GM18873 (cell line): ENCODE data around the gene C18orf63.
"Not testable (repeated sequence)": the region's sequence is repeated elsewhere in the genome, so short reads cannot be mapped to it uniquely, and the experiment has no call there.

ENCODE experiments used
- ATAC-seq: cut with Tn5 transposase; IDR thresholded peaks from one replicate; pipeline ENCODE4 v1.9.1; 2021; ENCODE audit warnings: mild to moderate bottlenecking, moderate library complexity, moderate number of reproducible peaks; ENCODE audit not compliant: unreplicated experiment, low FRiP score

Gene C18orf63

GRCh38 chr18:74286106-74286855, 29.4 kb upstream of the C18orf63 start:
- no peak for ATAC-seq

- ATAC-seq, result no peak
Observed at GRCh38 chr18:74286856-74287255, 28.8 kb upstream of the C18orf63 start.

DNA sequence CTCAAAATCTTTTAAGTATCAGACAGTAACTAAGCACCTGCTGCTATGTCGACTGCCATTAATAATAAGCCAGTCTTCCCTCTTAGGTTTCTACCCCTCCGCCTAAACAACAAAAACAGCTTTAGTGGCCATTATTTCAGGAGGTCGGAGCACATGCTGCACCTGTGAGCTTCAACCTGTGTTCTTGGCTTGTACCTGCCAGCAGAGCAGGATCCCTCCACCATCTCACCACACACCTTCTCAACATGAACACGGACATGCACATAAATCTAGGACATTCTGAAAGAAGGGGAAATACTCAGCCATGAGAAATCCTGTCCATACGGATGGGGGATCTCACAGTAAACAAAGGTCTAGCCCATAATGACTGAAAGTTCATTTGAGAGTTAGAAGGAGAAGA, 27.6 kb upstream of the C18orf63 start:
- ATAC-seq, result no peak

- ATAC-seq, result no peak
Observed at GRCh38 chr18:74288730-74289129, 26.9 kb upstream of the C18orf63 start.

DNA sequence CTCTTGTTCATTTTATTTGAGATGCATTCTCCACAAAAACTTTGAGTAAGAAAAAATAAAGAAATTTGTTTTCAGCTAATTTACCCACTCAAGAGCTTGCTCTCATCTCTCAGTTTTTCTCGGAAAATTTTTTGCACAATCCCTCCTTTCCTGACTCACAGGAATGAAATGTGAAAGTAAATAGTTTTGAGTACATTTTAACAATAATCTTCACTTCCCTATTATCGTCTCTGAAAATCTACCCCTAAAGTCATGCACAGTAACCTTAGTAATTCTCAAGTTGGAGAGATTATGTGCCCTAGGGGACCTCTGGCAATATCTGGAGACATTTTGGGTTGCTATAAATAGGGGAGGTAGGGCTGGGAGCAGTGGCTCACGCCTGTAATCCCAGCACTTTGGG, 26.5 kb upstream of the C18orf63 start:
- ATAC-seq, result no peak

DNA sequence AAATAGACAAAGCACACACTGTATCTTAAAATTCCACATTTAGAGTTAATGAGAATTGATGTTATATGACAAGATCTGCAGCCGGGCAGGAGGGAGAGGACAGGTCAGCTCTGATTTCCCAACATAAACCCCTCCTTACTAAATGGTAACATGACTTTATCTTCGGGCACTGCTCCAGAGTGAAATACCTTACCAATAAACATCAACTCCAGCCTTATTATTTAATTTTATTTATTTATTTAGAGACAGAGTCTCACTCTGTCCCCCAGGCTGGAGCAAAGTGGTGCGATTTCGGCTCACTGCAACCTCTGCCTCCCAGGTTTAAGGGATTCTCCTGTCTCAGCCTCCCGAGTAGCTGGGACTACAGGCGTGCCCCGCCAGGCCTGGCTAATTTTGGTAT, 25.6 kb upstream of the C18orf63 start:
- ATAC-seq, result no peak

DNA sequence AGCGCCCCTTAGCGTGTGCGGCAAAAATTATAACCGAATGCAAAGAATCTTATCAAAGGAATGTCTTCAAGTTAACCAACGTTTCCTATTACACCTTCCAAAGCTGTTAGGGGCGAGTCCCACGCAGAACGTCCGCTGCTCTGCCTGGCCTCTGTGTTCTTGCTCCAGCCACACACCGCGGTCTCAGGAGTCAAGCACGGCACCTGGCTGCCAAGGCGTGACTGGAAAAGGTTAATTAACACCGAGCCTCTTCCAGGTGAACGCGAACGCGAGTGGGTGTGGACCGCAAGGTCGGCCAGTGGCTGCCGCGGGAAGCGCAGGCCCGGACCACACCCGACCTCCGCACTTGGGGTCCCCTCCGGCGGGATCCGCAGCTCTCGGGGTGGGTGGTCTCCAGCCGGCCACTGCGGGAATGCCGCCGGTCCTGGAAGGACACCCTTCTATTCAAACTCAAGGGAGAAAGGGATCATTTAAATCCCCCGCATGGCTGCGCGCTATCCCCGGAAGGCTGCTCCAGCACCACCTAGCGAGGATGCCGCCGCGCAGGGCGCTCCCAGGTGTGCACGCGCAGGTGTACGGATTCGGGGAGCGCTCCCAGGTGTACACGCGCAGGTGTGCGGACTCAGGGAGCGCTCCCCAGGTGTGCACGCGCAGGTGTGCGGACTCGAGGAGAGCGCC, 24.7 kb upstream of the C18orf63 start:
- ATAC-seq, result no peak

- no peak for ATAC-seq
Observed at GRCh38 chr18:74291472-74291770, 24.2 kb upstream of the C18orf63 start.

- ATAC-seq, result peak; percentile 100
Observed at GRCh38 chr18:74291771-74292540, 23.7 kb upstream of the C18orf63 start, which contains the start of gene CYB5A. Gene CYB5A, minus strand, starts transcription at chr18:74291963. Its CDS starts 88 bp downstream, at chr18:74291875.

DNA sequence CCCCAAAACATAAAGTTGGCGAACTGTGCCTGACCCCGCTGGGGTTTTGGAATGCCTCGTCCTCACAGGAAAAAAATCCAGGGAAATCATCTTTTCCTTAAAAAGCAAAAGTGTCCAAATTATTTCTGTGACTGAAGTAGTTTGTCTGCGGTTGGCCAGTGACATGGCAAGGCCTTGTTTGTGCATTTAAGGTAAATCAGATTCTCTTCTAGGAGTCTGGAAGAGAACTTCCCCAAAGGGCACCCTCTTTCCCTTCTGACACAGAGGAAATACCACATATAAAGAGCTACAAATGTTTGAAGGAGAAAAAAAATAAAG, 23.1 kb upstream of the C18orf63 start:
- no peak for ATAC-seq

DNA sequence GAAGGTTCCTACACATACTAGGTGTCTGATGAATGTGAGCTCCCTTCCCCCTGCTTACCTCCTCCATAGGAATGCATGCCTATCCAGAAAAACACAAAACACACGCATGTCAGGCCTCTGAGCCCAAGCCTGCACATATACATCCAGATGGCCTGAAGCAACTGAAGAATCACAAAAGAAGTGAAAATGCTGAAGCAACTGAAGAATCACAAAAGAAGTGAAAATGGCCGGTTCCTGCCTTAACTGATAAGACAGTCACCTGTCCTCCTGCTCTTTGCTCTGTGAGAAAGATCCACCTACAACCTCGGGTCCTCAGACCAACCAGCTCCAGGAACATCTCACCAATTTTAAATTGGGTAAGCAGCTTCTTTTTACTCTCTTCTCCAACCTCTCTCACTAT, 22.7 kb upstream of the C18orf63 start:
- not testable (repeated sequence) for ATAC-seq

GRCh38 chr18:74294526-74294925, 21.1 kb upstream of the C18orf63 start:
- ATAC-seq, result no peak

DNA sequence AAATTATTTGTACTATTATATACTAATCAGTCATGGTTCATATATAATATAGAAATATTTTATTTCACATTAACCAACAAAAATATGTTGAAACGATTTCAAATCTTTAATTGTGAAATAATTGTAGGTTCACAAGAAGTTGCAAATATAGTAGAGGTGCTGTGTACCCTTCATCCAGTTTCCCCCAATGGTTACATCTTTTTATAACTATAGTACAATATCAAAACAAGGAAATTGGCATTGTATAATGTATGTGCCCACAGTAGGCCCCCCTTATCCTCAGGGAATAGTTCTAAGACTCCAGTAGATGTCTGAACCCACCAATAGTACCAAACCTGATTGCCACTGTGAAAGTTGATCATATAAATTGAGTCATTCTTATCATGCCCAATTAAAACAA, 16.5 kb upstream of the C18orf63 start:
- no peak for ATAC-seq

- no peak for ATAC-seq
Observed at GRCh38 chr18:74299746-74300145, 15.9 kb upstream of the C18orf63 start.

- ATAC-seq, result no peak
Observed at GRCh38 chr18:74303306-74303705, 12.3 kb upstream of the C18orf63 start.

DNA sequence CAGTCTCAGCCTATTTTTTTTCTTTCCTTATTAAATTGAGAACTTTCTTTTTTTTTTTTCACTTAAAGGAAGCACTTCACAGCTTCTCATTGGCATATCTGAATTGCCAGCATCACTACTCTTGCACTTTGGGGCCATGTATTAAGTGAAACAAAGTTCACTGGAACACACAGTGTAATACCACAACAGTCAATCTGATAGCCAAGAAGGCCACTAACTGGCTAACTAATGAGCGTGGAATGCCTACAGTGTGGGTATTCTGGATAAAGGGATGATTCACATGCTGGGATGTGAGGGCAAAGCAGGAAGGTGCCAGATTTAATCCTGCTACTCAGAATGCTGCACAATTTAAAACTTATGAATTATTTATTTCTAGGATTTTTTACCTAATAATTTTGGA, 11.7 kb upstream of the C18orf63 start:
- ATAC-seq, result no peak

DNA sequence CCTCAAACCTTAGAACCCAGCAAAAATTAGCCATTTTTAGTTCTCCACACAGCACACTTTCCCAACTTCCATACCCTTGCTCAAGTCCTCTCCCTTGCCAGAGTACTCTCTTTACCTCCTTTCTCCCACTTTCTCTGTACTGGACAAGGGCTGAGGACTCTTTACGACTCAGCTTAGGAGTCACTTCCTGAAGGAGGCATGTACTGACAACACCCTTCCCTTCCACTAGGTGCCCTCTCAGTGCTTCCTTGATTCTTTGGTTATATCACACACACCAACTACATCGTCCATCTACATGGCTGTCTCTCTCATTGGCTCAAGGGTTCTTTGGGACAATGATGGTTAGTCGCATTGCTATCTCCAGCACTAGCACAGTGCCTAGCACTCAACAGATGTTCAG, 5.2 kb upstream of the C18orf63 start:
- ATAC-seq, result peak; percentile 71

GRCh38 chr18:74311000-74311399, 4.6 kb upstream of the C18orf63 start:
- no peak for ATAC-seq

DNA sequence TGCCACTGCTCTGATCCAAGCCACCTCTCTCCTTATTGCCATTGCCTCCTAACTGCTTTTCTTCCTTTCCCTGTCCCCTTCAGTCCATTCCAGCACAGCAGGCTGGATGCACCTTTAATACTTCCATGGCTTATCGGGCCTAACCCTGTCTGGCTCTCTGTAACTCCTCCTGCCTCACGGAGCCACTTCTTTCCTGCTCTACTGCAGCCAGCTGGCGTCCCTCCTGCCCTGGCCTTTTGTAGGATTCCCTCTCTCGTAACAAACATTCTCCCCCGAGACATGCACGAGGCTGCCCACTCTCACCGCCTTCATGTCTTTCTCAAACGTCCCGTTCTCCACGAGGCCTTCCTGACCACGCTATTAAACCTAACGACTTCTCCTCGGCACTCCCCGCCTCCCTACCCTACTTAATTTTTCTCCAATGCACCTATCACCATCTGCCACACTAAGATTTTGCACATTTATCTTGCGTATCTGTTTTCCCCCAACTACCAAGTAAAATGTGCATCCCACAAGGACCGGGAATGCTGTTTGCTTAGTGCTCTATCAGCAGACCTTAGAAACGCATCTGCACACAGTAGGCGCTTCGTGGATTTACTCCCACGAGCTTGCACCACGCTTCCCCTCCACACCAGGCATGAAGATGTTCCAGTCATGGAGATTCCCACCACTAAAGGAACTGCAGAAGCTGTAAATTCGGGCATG, 728 bp upstream of the C18orf63 start:
- no peak for ATAC-seq

DNA sequence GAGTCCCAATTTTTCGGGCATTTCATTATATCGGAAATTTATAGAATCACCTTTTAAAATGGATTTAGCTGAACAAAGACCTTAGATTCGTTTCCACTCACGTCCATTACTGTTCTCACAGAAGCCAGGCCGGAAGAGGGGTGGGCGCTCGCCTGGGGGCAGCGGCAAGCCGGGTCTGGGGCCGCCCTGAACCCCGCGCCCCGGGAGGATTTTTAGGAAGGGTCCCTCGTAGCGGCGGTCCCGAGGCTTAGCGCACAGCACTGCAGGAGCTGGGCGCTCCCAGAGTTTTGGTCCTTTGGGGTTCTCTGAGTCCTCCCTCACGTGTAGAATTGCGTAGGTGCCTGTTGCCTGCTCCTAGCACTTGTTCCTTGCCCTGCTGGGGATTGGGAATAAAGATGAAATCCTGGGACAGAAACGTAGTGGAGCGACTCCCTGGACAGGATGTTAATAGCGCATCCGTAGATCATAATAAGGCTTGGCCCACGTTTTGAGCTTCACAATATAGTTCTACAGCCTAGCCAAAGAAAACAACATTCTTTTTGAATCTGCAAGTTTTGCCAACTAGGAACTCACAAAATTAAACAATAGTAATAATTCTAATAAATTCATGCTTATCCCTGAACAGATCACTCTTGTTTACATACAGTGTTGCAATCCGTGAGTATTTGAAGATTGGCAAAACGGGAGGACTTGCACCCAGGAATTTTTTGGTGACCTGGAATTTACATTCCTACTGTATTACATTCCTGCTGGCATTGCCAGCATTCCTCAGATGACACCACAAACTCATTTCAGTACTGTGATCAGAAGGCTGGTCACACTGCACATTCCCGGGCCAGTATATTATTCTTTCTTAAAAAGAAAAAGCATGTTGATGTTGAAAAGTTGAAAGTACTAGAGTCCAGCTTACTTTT, 875 bp downstream of the C18orf63 start:
- ATAC-seq, result no peak
